GM23248 (cell line): ENCODE data around the gene NR4A3.

ENCODE experiments used
- EZH2 ChIP-seq: fragments of 200-600 bp; sonication (generic); IDR thresholded peaks from 2 replicates; pipeline ENCODE4 v1.6.1; 2018; ENCODE audit warnings: antibody characterized with exemption, mild to moderate bottlenecking; ENCODE audit not compliant: insufficient read depth, poor library complexity, severe bottlenecking
- EZH2phosphoT487 ChIP-seq: fragments of 200-600 bp; sonication (generic); IDR thresholded peaks from 2 replicates; pipeline ENCODE4 v1.6.1; 2018; ENCODE audit warnings: antibody characterized with exemption, moderate library complexity, mild to moderate bottlenecking, low read depth; ENCODE audit not compliant: insufficient read depth

DNA sequence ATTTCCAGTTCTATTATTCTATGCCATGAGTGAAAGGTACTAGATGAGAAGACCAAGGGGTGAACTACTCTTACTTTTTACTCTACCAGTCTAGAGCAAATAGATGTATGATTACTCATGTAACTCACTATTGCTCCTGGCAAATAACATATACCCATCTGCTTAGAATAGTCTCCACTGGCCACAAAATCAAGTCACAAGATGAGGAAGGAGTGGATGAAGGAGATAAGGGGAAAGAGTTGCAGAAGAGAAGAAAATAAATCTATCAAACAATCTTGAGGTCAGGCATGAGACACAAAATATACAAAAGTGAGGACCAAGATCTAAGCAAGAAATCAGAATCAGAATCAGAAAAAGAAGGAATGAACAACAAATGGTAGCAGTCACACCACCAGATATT is 13.7 kb upstream of the NR4A3 start:
- TF ChIP-seq EZH2phosphoT487 (no peak), EZH2 (no peak)
